Astrocyte of the cerebellum (primary cell): ENCODE measurements around the gene DPP10.
"Not testable (repeated sequence)": the region's sequence is repeated elsewhere in the genome, so short reads cannot be mapped to it uniquely, and the experiment has no call there.

Experiments
- DNase-seq: peaks from one replicate; pipeline ENCODE4 v3.0.0-alpha.2; 2011; ENCODE audit warnings: low read depth
- H3K4me3 ChIP-seq: 2 replicates; pipeline ENCODE4 v1.5.1; 2011; ENCODE audit warnings: mild to moderate bottlenecking, low read depth, low read length, moderate library complexity
- CTCF ChIP-seq: IDR thresholded peaks from 2 replicates; pipeline ENCODE4 v1.5.1; 2012; ENCODE audit warnings: low read length, low read depth, moderate library complexity, mild to moderate bottlenecking; ENCODE audit errors: missing control alignments
- in situ Hi-C: cut with HindIII; loops from 2 replicates; pipeline ENCODE4 v1.10.0; 2017; ENCODE audit warnings: low sequenced_read_pairs

The DPP10 gene

DNA sequence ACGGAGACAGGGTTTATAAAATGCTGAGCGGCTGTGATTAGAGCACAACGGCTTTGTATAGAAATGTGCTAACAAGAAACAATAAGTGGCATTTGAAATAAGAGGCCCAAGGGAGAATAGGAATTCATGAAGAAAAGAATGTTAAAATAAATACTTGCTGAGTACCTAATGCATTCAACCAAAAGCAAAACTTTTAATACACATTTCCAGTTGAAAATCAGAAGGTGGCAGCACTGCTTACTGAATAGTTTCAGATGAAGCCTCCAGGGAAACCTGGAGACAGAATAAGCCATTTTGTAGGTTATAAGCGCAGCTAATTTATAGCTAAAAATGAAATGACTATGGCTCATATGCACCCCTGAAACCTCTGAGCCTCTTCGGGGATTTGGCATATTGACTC is 286.6 kb downstream of the DPP10 start:
- no peak for TF ChIP-seq CTCF
- DNase-seq, result no peak
- in situ Hi-C loops, result no loop called here
- H3K4me3 ChIP-seq, result no peak overlapping the region

DNA sequence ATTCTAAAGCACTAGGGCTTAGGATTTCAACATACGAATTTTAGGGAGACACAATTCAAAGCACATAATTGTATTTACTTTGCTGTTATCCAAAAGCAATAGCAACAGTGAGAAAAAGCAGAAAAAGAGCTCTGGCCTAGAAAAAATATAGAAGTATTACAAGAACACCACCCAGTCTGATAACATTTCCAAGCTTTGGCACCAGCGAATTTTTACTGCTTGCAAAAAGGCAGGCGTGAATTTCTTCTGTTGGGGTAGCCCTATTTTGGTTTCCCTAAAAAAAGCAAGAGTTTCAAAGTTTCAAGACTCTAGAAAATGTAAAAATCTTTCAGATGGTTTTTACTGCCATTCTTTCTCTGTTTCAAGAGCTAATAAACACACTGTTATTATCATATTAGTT is 292.7 kb downstream of the DPP10 start:
- H3K4me3 ChIP-seq, result no peak overlapping the region
- TF ChIP-seq CTCF, result no peak
- in situ Hi-C loops, result no loop called here
- DNase-seq, result no peak

GRCh38 chr2:114742245-114742644 is 299.8 kb downstream of the DPP10 start:
- TF ChIP-seq CTCF, result no peak
- no peak overlapping the region for H3K4me3 ChIP-seq
- DNase-seq, result no peak
- in situ Hi-C loops, result no loop called here

- DNase-seq, result no peak
- in situ Hi-C loops, result no loop called here
- no peak for TF ChIP-seq CTCF
- H3K4me3 ChIP-seq, result no peak overlapping the region
Observed at GRCh38 chr2:114745700-114746099, 303.3 kb downstream of the DPP10 start.

- DNase-seq, in situ Hi-C loops, H3K4me3 ChIP-seq: not testable (repeated sequence)
Observed at GRCh38 chr2:114748175-114748574, 305.7 kb downstream of the DPP10 start.

DNA sequence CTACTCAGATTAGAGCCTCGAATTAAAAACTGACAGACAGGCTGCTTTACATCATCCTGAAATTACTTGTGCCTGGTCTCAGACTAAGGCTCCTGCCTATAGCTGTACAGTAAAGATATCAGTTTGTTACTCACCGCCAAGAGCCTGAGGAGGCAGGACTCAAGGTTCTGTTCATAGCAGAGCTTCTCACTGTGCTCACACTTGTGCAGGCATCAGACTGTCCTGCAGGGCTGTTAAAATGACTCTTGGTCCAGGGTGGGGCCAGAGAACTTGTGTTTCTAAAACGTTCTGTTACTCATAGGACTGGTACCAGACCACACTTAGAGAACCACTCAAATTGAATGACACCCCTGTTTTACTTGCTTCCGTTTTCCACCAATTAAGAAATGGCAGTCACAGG is 310.0 kb downstream of the DPP10 start:
- no peak overlapping the region for H3K4me3 ChIP-seq
- no peak for TF ChIP-seq CTCF
- DNase-seq, result no peak
- in situ Hi-C loops, result no loop called here

DNA sequence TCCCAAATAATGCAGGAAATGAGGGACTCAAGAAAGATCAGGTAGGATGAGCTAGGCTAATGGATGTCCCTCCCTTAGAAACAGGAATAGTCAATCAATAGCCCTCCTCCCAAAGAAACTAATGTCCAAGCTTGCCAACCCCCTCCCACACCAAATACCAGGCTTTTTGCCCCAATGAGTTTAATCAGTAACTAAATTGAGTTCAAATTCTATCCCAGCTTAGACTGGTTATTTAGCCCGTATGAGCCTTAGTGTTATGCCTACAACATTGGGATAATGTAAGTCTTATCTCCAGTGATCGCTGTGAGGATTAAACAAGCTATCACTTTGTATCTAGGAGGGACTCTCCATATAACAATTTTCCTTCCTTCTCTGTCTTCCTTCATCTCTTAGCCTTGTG is 310.7 kb downstream of the DPP10 start:
- TF ChIP-seq CTCF, result no peak
- DNase-seq, result no peak
- in situ Hi-C loops, result no loop called here
- no peak overlapping the region for H3K4me3 ChIP-seq
